Keratinocyte (primary cell): ENCODE data around the gene FNDC10.

Experiments used
- EZH2 ChIP-seq: IDR thresholded peaks from one replicate; pipeline ENCODE4 v1.6.1; 2012; ENCODE audit warnings: inconsistent platforms, mild to moderate bottlenecking, low read length, moderate library complexity
- TF ChIP-seq, protein P1 (sequence below), 3 experiments: IDR thresholded peaks in 1 of 3; conservative IDR thresholded peaks in 1 of 3; optimal IDR thresholded peaks in 1 of 3; 2 replicates in 2 of 3; 3 replicates in 1 of 3; pipeline versions ENCODE3 to v1.5.1; 2011; ENCODE audit warnings: low read length in 3 of 3, mild to moderate bottlenecking in 3 of 3, moderate library complexity in 2 of 3, control low read depth in 1 of 3, inconsistent platforms in 1 of 3; ENCODE audit not compliant: insufficient read depth in 2 of 3; ENCODE audit errors: extremely low read depth in 1 of 3

DNA sequence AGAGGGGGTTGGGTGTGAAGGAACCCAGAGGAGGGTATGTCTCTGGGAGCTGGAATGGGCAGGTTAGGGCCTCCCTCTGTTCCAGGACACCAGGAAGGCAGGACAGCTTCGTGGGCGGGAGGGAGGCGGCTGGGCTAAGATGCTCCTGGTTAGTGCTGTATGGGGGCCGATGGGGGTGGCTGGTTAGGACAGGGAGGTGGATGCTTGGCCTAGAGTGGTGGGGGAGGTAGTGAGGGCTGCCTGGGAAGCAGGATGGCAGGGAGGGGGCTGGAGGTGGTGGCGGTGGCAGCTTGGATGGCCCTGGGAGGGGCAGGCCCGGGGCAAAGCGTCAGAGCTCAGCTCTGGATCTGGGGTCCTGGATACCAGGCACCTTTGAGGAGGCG, 25.9 kb upstream of the FNDC10 start:
- TF ChIP-seq, protein P1, sequence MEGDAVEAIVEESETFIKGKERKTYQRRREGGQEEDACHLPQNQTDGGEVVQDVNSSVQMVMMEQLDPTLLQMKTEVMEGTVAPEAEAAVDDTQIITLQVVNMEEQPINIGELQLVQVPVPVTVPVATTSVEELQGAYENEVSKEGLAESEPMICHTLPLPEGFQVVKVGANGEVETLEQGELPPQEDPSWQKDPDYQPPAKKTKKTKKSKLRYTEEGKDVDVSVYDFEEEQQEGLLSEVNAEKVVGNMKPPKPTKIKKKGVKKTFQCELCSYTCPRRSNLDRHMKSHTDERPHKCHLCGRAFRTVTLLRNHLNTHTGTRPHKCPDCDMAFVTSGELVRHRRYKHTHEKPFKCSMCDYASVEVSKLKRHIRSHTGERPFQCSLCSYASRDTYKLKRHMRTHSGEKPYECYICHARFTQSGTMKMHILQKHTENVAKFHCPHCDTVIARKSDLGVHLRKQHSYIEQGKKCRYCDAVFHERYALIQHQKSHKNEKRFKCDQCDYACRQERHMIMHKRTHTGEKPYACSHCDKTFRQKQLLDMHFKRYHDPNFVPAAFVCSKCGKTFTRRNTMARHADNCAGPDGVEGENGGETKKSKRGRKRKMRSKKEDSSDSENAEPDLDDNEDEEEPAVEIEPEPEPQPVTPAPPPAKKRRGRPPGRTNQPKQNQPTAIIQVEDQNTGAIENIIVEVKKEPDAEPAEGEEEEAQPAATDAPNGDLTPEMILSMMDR (optimal IDR thresholded peaks at IDR 0.05 in 1 of 3, IDR thresholded peaks at IDR 0.05 in 1 of 3, conservative IDR thresholded peaks at IDR 0.05 in 1 of 3; ENCODE audit: extremely low read depth in 1 of 3, insufficient read depth in 2 of 3, low read length in 3 of 3), result no peak
- no peak for TF ChIP-seq EZH2
